CD14-positive monocyte (primary cell): Measurements from ENCODE around the gene GNG8. TPM values are rescaled to one million over a fixed set of nuclear protein-coding genes. Genes with fewer than 3 reads are reported as not detected.

Source experiments
- DNase-seq, 3 donors: peaks; one replicate each; pipeline ENCODE4 v3.0.0-alpha.2; 2011 to 2022
- H2AFZ ChIP-seq: 2 replicates; pipeline ENCODE4 v1.6.0; 2012; ENCODE audit warnings: mild to moderate bottlenecking, low read depth, low read length, inconsistent platforms; ENCODE audit not compliant: insufficient read depth, poor library complexity, severe bottlenecking
- H3K27ac ChIP-seq, 2 donors: 1 replicate in 1 of 2; 2 replicates in 1 of 2; pipeline ENCODE4 v1.5.1; 2012 to 2013; ENCODE audit warnings: low read length in 2 of 2, control low read depth in 1 of 2, inconsistent platforms in 1 of 2, low read depth in 1 of 2, mild to moderate bottlenecking in 1 of 2
- H3K27me3 ChIP-seq, 2 donors: one replicate each; pipeline versions ENCODE4 v1.6.0 to v1.6.1; 2011 to 2013; ENCODE audit warnings: low read length in 2 of 2; ENCODE audit not compliant: control insufficient read depth in 2 of 2, insufficient read depth in 2 of 2
- H3K36me3 ChIP-seq, 2 donors: replicated peaks in 1 of 2; 1 replicate in 1 of 2; 2 replicates in 1 of 2; pipeline versions ENCODE4 v1.5.1 to v1.6.1; 2012 to 2013; ENCODE audit warnings: low read length in 2 of 2, control low read depth in 1 of 2, inconsistent platforms in 1 of 2, mild to moderate bottlenecking in 1 of 2; ENCODE audit not compliant: insufficient read depth in 2 of 2, control insufficient read depth in 1 of 2
- H3K4me1 ChIP-seq, 2 donors: 1 replicate in 1 of 2; 2 replicates in 1 of 2; pipeline versions ENCODE4 v1.5.1 to v1.6.1; 2012 to 2013; ENCODE audit warnings: low read length in 2 of 2, control low read depth in 1 of 2, inconsistent platforms in 1 of 2, mild to moderate bottlenecking in 1 of 2, moderate library complexity in 1 of 2; ENCODE audit not compliant: insufficient read depth in 2 of 2, control insufficient read depth in 1 of 2
- H3K4me2 ChIP-seq: replicated peaks from 2 replicates; pipeline ENCODE3; 2012; ENCODE audit warnings: low read length, moderate library complexity, mild to moderate bottlenecking; ENCODE audit not compliant: poor library complexity, severe bottlenecking; ENCODE audit errors: extremely low read depth
- H3K4me3 ChIP-seq, 3 experiments: fragments of 200-600 bp in 1 of 3; sonication (generic) in 1 of 3; replicated peaks in 1 of 3; 1 replicate in 2 of 3; 2 replicates in 1 of 3; pipeline ENCODE4 v1.5.1; 2011 to 2013; ENCODE audit warnings: low read length in 3 of 3, mild to moderate bottlenecking in 3 of 3, control low read depth in 2 of 3, low read depth in 2 of 3, inconsistent platforms in 1 of 3, moderate library complexity in 1 of 3
- H3K79me2 ChIP-seq: 2 replicates; pipeline ENCODE4 v1.6.0; 2012; ENCODE audit warnings: mild to moderate bottlenecking, control low read depth, inconsistent platforms, low read length, moderate library complexity; ENCODE audit not compliant: insufficient read depth
- H3K9ac ChIP-seq: 2 replicates; pipeline ENCODE4 v1.6.0; 2017; ENCODE audit warnings: low read length, mild to moderate bottlenecking; ENCODE audit not compliant: insufficient read depth, poor library complexity, severe bottlenecking
- H3K9me3 ChIP-seq, 2 donors: replicated peaks in 1 of 2; 1 replicate in 1 of 2; 2 replicates in 1 of 2; pipeline versions ENCODE4 v1.5.1 to v1.6.1; 2012 to 2013; ENCODE audit warnings: low read length in 2 of 2, control low read depth in 1 of 2; ENCODE audit not compliant: control insufficient read depth in 1 of 2, insufficient read depth in 1 of 2
- H4K20me1 ChIP-seq: 2 replicates; pipeline ENCODE4 v1.6.0; 2012; ENCODE audit warnings: mild to moderate bottlenecking, low read length, control low read depth, moderate library complexity; ENCODE audit not compliant: insufficient read depth
- H3K27ac Mint-ChIP-seq, 7 donors: one replicate each; pipeline ENCODE4 v1.8.0; 2020; ENCODE audit warnings: mild to moderate bottlenecking in 7 of 7, mixed read lengths in 7 of 7, moderate library complexity in 6 of 7, inconsistent platforms in 2 of 7
- H3K27me3 Mint-ChIP-seq, 3 donors: one replicate each; pipeline ENCODE4 v1.8.0; 2021 to 2022; ENCODE audit warnings: low read depth in 3 of 3, mild to moderate bottlenecking in 3 of 3, mixed read lengths in 3 of 3, moderate library complexity in 3 of 3, inconsistent platforms in 1 of 3
- H3K36me3 Mint-ChIP-seq, 2 donors: one replicate each; pipeline ENCODE4 v1.8.0; 2020; ENCODE audit warnings: mixed read lengths in 2 of 2, inconsistent platforms in 1 of 2, mild to moderate bottlenecking in 1 of 2
- H3K4me1 Mint-ChIP-seq: one replicate; pipeline ENCODE4 v1.8.0; 2020; ENCODE audit warnings: mild to moderate bottlenecking, mixed read lengths
- H3K4me3 Mint-ChIP-seq, 2 donors: one replicate each; pipeline ENCODE4 v1.8.0; 2020; ENCODE audit warnings: mild to moderate bottlenecking in 2 of 2, mixed read lengths in 2 of 2, moderate library complexity in 1 of 2
- H3K9me3 Mint-ChIP-seq, 7 donors: one replicate each; pipeline ENCODE4 v1.8.0; 2020 to 2022; ENCODE audit warnings: mixed read lengths in 7 of 7, mild to moderate bottlenecking in 6 of 7, moderate library complexity in 6 of 7, inconsistent platforms in 2 of 7
- CTCF ChIP-seq: fragments of 200-600 bp; IDR thresholded peaks from one replicate; pipeline ENCODE4 v1.8.0; 2022; ENCODE audit warnings: antibody characterized with exemption, mild to moderate bottlenecking
- WGBS: methylation state at CpG from one replicate; pipeline ENCODE4 v1.1.5; 2013; ENCODE audit warnings: missing lambda C conversion rate; ENCODE audit not compliant: insufficient coverage; 5-methylcytosine and 5-hydroxymethylcytosine counted together
- intact Hi-C, 2 donors: fragments of 100-400 bp; cut with micrococcal nuclease; formaldehyde crosslinking; loops; one replicate each; pipeline versions ENCODE4 v1.15.0 to v1.15.1; 2023
- polyA plus RNA-seq, 3 donors: library from polyadenylated mRNA; depleted of rRNA in 1 of 3; unstranded in 2 of 3; stranded (reverse) in 1 of 3; fragments of 300-500 nt in 2 of 3; fragments of >200 nt in 1 of 3; fragmentation: Illumina TruSeq in 2 of 3; gene quantifications; 1 replicate in 2 of 3; 2 replicates in 1 of 3; pipeline ENCODE4 v1.2.3, GENCODE V29; 2012 to 2021

Gene GNG8
- polyA plus RNA-seq, 3 donors, result not detected

- no peaks in the 10 kb centered on the region for H3K9me3 ChIP-seq
- H3K36me3 ChIP-seq, result peaks cover 45 to 51% of the 10 kb centered on the region in 2 donors
- DNase-seq, result no peak
- peaks cover 52% of the 10 kb centered on the region for H3K79me2 ChIP-seq
- H4K20me1 ChIP-seq, result peaks cover 79% of the 10 kb centered on the region
- Mint-ChIP-seq H3K4me1 (peaks cover 39% of the 10 kb centered on the region), H3K27me3 (peaks cover 5 to 6% (median 6%) of the 10 kb centered on the region in 3 donors), H3K9me3 (peaks cover 0 to 3% (median 0%) of the 10 kb centered on the region in 7 donors), H3K27ac (no peak overlapping the region), H3K36me3 (peaks cover 51 to 58% of the 10 kb centered on the region in 2 donors), H3K4me3 (no peak overlapping the region)
- no peak overlapping the region for H3K27ac ChIP-seq
- H2AFZ ChIP-seq, result no peak overlapping the region
- H3K27me3 ChIP-seq, result no peaks in the 10 kb centered on the region
- intact Hi-C loops, result loop anchor here in 1 of 2 donors (10.0 kb wide), 1 partner anchor 50 kb away; no protein-coding TSS in a partner anchor
- WGBS, result 95% methylated on average over 11 of the region's 13 CpGs
- H3K4me2 ChIP-seq, result no peak overlapping the region
- no peak for TF ChIP-seq CTCF
- H3K9ac ChIP-seq, result no peak overlapping the region
- H3K4me3 ChIP-seq, result no peak overlapping the region
- H3K4me1 ChIP-seq, result peaks cover 29 to 34% of the 10 kb centered on the region in 2 donors
Measured at GRCh38 chr19:46604781-46605355, 31.1 kb downstream of the GNG8 start.

- H3K27ac ChIP-seq, result peak overlapping the region in 1 of 2 donors; percentile 8
- no peak for DNase-seq
- 93% methylated on average over 8 of the region's 9 CpGs for WGBS
- H3K27me3 ChIP-seq, result no peaks in the 10 kb centered on the region
- no peak overlapping the region for H2AFZ ChIP-seq
- H3K4me1 Mint-ChIP-seq, result peaks cover 39% of the 10 kb centered on the region
- peaks cover 35 to 40% of the 10 kb centered on the region in 2 donors for H3K36me3 ChIP-seq
- no peak overlapping the region for H3K4me2 ChIP-seq
- intact Hi-C loops, result loop anchor here in 1 of 2 donors (10.0 kb wide), 1 partner anchor 49 kb away; no protein-coding TSS in a partner anchor
- peaks cover 30 to 36% of the 10 kb centered on the region in 2 donors for H3K4me1 ChIP-seq
- peaks cover 69% of the 10 kb centered on the region for H4K20me1 ChIP-seq
- peaks cover 0 to 8% (median 6%) of the 10 kb centered on the region in 7 donors for H3K9me3 Mint-ChIP-seq
- peak overlapping the region in 1 of 2 donors; percentile 23 for H3K4me3 Mint-ChIP-seq
- no peak overlapping the region for H3K4me3 ChIP-seq
- H3K9me3 ChIP-seq, result peaks cover 2 to 4% of the 10 kb centered on the region in 2 donors
- H3K27ac Mint-ChIP-seq, result peak overlapping the region in 5 of 7 donors; percentile 8 to 79 (median 15)
- H3K27me3 Mint-ChIP-seq, result peaks cover 2 to 6% (median 6%) of the 10 kb centered on the region in 3 donors
- H3K9ac ChIP-seq, result no peak overlapping the region
- no peak for TF ChIP-seq CTCF
- peaks cover 52% of the 10 kb centered on the region for H3K79me2 ChIP-seq
- H3K36me3 Mint-ChIP-seq, result peaks cover 40 to 48% of the 10 kb centered on the region in 2 donors
Measured at GRCh38 chr19:46603752-46604231, 32.2 kb downstream of the GNG8 start.
